Keratinocyte (primary cell): ENCODE data around the gene CAD.

Source experiments
- EZH2 ChIP-seq: IDR thresholded peaks from one replicate; pipeline ENCODE4 v1.6.1; 2012; ENCODE audit warnings: inconsistent platforms, mild to moderate bottlenecking, low read length, moderate library complexity
- TF ChIP-seq, protein P1 (sequence below), 3 experiments: IDR thresholded peaks in 1 of 3; conservative IDR thresholded peaks in 1 of 3; optimal IDR thresholded peaks in 1 of 3; 2 replicates in 2 of 3; 3 replicates in 1 of 3; pipeline versions ENCODE3 to v1.5.1; 2011; ENCODE audit warnings: low read length in 3 of 3, mild to moderate bottlenecking in 3 of 3, moderate library complexity in 2 of 3, control low read depth in 1 of 3, inconsistent platforms in 1 of 3; ENCODE audit not compliant: insufficient read depth in 2 of 3; ENCODE audit errors: extremely low read depth in 1 of 3

DNA sequence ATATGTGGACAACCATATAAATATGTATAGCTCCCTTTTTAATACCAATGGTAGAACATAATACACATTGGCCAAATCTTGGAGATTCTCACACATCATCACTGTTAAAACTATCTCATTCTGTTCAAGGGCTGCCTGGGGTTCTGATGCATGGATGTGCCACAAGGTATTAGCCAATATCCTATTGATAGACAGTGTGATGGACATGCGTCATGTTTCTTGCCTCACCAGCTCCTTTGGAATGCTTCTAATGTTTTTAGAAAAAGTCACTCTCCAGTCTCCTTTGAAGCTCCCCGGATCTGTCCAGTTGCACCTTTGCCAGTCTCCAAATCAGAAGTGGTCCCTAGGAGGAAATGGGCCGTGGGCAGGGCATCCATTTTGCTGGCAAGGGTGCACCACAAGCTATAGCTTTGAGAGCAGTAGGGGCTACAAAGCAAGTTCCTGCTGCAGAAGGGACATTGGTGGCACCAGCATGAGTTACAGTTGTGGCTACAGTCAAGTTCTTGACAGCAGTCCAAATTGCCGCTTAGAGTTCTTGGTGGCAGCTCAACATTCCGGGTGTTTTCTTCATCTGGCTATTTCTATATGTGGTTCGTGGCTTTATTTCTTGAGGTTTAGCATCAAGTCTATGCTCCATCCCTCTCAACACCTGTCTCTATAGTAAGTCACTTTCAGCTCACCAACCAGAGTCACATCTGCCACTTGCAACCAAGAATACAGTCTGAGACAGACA lies 30.4 kb upstream of the CAD start:
- TF ChIP-seq, protein P1, sequence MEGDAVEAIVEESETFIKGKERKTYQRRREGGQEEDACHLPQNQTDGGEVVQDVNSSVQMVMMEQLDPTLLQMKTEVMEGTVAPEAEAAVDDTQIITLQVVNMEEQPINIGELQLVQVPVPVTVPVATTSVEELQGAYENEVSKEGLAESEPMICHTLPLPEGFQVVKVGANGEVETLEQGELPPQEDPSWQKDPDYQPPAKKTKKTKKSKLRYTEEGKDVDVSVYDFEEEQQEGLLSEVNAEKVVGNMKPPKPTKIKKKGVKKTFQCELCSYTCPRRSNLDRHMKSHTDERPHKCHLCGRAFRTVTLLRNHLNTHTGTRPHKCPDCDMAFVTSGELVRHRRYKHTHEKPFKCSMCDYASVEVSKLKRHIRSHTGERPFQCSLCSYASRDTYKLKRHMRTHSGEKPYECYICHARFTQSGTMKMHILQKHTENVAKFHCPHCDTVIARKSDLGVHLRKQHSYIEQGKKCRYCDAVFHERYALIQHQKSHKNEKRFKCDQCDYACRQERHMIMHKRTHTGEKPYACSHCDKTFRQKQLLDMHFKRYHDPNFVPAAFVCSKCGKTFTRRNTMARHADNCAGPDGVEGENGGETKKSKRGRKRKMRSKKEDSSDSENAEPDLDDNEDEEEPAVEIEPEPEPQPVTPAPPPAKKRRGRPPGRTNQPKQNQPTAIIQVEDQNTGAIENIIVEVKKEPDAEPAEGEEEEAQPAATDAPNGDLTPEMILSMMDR (optimal IDR thresholded peaks at IDR 0.05 in 1 of 3, IDR thresholded peaks at IDR 0.05 in 1 of 3, conservative IDR thresholded peaks at IDR 0.05 in 1 of 3; ENCODE audit: extremely low read depth in 1 of 3, insufficient read depth in 2 of 3, low read length in 3 of 3): no peak
- no peak for TF ChIP-seq EZH2
